Islet of Langerhans (tissue), 1 donor: ENCODE measurements around the gene PDGFD.

Experiments used
- FAIRE-seq: peaks from one replicate; lab custom pipeline; 2011; peaks lifted over from hg19 to GRCh38; lab: Jason Lieb, UNC

Gene PDGFD

DNA sequence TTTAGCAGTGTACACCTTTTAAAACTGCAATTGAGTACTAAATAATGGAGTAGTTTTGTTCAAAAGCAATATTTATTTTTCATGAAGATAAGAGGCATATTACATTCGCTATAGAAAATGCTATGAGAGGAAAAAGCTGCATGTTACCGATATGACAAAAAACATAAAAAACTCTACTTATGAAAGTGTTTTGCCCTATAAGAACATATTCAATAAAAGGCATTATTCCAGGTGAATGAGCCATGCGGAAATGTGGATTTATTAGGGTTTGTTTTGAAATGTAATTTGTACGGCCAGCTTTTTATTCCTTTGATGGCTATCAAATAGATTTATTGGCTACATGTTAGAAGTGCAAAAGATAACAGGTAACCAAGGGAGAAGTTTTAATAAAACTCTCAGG, 256.8 kb downstream of the PDGFD start:
- FAIRE-seq = no peak

- no peak for FAIRE-seq
Measured at GRCh38 chr11:103906291-103906867, 257.6 kb downstream of the PDGFD start.

DNA sequence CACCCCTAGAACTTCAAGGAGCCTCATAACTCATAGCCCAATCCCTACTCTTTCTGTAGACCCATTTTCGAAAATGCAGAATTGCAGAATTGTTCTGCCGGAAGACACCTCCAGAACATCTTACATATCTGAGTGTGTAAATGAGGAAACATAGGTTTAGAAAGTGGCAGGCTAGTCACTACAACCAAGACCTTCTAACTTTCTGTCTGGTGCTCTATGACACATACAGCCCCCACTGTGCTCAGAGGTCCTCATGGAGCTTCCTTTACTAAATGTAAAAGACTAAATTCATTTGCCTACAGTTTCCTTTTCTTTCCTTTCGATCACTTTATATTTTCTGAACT, 259.7 kb downstream of the PDGFD start:
- FAIRE-seq = no peak

DNA sequence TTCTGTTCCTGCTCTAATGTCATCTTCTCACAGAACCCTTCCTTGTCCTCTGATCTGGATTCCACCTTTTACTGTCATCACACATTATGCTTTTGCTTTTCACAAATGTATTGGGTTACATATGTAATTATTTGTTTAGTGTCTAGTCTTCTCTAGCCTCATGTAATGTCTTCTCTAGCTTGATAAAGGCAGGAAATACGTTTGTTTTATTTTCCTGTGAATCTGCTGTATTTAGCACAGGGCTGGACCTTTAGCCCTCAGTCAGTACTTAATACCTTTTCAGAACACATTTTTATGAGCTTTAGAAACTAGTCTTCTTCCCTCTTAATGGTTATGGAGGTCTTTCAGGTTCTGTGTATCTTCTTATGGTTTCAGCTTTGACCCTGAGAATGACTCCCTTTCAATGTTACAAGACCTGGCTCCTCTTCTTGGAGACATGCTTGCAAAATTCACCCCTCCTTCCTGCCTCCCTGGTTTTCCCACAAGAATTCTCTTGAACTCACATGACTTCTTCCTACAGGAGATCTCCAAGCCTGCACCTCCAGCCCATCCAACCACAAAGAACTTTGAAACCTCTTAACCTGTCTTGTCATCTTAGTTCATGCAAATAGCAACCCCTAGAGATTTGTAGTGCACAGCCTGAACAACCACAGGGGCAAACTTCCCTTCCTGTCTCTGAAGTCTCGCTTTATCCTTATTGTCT, 260.2 kb downstream of the PDGFD start:
- no peak for FAIRE-seq

- FAIRE-seq = no peak
Measured at GRCh38 chr11:103902994-103903393, 261.0 kb downstream of the PDGFD start.

DNA sequence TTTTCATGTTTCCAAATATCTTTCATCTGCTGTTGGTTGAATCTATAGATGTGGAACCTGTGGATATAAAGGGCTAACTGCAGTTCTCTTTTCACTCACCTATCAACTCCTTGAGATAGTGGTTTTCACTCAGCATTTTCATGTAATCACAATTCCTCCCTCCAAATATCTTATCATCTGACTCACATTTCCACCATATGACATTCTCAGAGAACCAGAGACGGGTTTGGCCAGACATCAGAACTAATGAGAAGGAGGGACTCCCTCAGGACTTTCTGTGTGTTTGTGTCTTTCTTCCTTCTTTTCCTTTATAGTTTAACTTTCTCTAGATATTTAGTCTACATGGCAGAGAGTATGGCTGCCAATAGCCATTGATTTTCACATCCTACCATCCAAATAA, 262.3 kb downstream of the PDGFD start:
- no peak for FAIRE-seq

DNA sequence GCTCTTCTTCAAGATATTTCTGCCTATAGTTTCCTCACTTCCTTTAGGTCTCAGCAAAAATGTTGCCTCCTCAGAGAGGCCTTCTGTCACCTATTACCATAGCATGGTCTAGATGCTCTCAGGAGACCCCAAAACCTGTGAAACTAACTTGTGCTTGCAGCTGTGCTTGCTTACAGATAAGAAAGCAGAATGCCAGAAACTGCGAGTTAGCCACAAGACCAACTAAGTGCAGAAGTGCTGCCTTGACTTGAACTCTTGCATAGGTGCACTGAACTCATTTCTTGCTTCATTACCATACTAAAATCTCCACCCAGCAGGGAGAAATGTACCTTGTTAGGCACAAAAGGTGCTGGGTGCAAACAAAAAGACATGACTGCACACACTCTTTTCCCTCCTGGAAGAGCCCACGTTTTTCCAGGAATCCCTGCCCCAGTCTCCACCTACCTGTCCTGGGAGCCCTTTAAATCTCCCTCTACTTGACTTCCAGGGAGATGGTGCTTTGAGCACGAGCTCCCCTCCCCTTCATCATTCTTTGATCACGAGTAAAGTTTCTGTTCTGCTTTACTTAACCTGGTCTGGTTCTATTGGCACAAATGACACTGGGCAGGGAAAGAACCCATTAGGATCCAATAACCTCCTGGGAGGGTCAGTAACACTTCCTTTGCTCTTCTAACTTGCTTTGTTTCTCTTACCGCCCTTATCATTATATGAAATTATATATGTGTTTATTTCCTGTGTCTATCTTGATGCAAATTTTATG, 265.2 kb downstream of the PDGFD start:
- no peak for FAIRE-seq

DNA sequence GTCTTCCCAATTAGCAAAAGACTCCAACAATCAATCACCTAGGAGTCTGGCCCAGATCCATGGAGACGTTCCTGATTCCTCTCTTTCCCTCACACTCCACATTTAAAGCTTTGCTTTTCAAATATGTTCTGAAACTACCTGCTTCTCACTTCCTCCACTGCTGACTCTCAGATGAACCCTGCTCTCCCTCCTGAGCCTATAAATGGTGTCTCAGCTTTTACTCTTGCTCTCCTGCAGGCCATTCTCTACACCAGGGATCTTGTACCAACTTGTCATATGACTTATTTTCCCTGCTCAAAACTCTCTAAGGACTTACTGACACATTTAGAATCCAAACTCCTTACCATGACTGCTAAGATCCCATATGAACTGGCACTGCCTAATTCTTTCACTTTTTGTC, 265.9 kb downstream of the PDGFD start:
- no peak for FAIRE-seq

- no peak for FAIRE-seq
Measured at GRCh38 chr11:103897160-103897936, 266.6 kb downstream of the PDGFD start.

DNA sequence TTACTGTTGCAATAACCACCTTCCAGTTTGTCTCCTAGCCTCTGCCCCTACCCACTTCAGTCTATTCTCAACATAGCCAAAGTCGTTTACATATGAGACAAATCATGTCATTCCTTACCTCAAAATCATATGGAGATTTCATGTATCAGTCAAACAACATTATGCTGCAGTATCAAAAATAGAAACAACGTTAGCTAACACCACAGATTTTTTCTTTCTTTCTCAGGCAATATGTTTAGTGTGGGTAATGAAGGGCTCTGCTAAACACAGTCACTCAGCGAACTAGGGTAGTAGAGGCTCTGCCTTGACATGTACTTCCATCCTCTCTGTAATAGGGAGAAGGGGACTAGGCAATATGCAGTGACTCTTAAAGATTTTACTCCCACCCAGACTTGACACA, 268.8 kb downstream of the PDGFD start:
- no peak for FAIRE-seq

GRCh38 chr11:103894673-103895072, 269.3 kb downstream of the PDGFD start:
- no peak for FAIRE-seq

GRCh38 chr11:103894034-103894433, 269.9 kb downstream of the PDGFD start:
- no peak for FAIRE-seq

DNA sequence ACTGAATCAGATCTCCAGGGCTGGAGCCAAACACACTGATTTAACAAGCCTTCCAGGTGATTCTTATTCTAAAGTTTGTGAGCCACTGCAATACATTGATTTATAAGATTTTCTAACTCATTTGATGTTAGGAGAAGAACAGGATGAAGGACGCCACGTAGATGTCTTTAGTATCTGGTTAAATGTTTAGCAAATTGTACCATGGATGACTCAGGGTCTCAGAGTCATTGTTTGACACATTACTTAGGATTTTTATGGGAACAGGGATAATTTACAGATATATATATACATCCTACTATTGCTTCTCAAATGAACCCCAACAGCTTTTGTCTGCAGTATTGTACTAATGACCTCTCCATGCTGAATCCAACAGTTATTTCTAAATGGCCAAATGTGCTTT, 270.6 kb downstream of the PDGFD start:
- FAIRE-seq = no peak

DNA sequence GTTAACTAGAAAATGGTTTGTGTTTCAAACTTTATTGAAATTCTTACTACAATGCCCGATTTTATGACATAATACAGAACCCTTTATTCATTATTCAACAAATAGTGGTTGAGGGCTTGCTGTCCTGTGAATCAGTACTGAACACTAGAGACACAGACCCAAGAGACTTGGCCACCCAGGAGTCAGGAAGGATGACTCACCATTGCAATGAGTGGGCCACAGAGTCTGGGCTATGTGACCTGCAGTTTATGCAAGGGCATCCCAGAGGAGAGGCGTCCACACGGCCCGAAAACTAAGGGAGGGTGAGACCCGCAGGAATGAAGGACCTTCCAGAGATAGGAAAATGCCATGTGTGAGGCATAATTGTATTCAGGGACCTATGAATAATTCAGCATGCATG, 271.3 kb downstream of the PDGFD start:
- FAIRE-seq = no peak

GRCh38 chr11:103890654-103891053, 273.3 kb downstream of the PDGFD start:
- FAIRE-seq = no peak

- no peak for FAIRE-seq
Measured at GRCh38 chr11:103889679-103890078, 274.3 kb downstream of the PDGFD start.

DNA sequence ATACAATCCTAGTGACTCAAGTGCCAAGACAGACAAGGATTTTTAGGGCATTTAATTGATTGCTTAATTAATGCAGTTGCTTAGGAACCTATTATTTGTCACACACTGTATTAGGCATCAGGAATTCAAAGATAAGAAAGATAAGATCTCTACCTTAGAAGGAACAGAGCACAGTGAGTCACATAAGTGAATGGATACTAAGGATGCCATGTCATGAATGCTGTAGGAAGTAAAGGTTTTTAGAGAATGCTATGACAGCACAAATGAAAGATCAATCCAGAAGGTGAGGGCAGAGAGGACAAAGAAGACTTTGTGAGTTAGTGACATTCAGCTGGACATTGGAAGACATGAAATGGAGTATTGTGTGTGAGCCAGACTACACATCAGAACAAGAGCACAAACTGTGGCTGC, 275.4 kb downstream of the PDGFD start:
- FAIRE-seq = no peak

GRCh38 chr11:103887001-103887658, 276.8 kb downstream of the PDGFD start:
- FAIRE-seq = no peak

DNA sequence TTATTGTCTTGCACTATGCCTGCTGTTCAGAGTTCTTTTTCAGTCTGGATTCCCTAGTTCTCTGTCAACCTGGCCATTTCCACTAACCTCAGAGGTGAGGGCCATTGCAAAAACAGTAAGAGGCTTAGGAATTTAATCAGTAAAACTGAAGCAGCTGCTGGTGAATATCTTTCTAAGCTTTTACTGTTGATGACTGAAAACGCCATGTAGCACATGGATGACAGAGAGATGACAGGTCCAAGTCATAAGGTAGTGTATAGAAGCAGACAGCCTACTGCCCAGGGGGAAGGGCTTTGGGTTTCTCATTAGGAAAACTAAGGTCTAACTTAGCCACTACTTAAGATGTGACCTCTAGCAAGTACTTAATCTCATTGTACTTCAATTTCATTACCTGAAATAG, 280.1 kb downstream of the PDGFD start:
- FAIRE-seq = no peak

DNA sequence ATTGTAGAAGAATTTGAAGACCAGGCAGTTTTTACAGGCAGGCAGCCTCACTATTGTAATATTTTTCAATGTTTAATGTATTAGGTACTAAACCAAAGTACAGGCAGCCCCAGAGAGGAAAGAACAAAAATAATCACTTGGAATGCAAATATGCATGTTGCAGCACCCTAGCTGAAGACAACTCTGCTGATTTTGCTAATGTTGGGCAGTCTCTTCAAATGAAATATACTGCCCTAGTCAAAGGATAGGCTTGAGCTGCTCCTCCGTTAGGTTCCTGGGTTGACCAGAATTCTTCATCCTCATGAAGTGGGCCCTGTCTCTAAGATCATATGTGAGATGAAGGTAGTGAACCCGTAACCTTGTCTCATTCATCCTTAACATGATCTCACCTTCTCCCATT, 280.7 kb downstream of the PDGFD start:
- FAIRE-seq = no peak

- FAIRE-seq = no peak
Measured at GRCh38 chr11:103881584-103881983, 282.4 kb downstream of the PDGFD start.

DNA sequence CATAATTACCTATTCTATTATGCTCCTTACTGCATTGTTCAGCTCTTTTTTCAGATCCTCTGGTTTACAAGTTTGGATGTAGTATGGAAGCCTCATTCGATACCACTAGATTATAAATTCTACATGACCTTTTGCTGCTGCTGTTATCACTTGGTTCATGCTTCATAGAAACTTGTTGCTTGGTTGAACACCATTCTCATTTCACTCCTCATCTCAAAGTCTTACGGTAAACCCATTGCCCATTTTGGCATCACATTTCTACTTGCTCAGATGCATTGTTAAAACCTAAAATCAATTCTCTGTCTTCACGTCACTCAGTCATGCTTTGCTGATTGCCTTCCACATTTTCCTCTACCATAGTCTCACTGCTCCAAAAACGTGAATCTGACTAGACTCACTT, 283.0 kb downstream of the PDGFD start:
- no peak for FAIRE-seq
